ENCODE data around the gene ABI1. TPM values are rescaled to one million over a fixed set of nuclear protein-coding genes. Genes with fewer than 3 reads are reported as not detected.

ABI1 gene
- total and polyA plus RNA-seq, 2 donors (not counting 1 experiment from before 2014, with no cell fraction given), result 29.4 to 74.3 TPM

- Histone ChIP-seq H3K27ac (ENCODE audit: insufficient read depth, low read length) (no peak overlapping the region), H3K4me3 (replicated peaks in 1 of 4; ENCODE audit: control extremely low read depth in 1 of 4, insufficient read depth in 1 of 4, low read depth in 3 of 4, low read length in 4 of 4) (no peak overlapping the region), H3K79me2 (ENCODE audit: control insufficient read depth, insufficient read depth, low read length) (no peaks in the 10 kb centered on the region), H3K9ac (ENCODE audit: insufficient read depth, low read length) (no peak overlapping the region), H3K4me1 (ENCODE audit: control insufficient read depth, extremely low read depth, insufficient read depth, low read length) (no peaks in the 10 kb centered on the region), H2AFZ (ENCODE audit: low read length) (no peak overlapping the region), H3K9me3 (ENCODE audit: control insufficient read depth, insufficient read depth, low read depth, low read length) (no peaks in the 10 kb centered on the region), H3K36me3 (ENCODE audit: control insufficient read depth, insufficient read depth, low read length) (no peaks in the 10 kb centered on the region), H3K27me3 (ENCODE audit: control insufficient read depth, insufficient read depth, low read length) (no peaks in the 10 kb centered on the region), H4K20me1 (ENCODE audit: control insufficient read depth, extremely low read depth, insufficient read depth, low read length) (no peaks in the 10 kb centered on the region), H3K4me2 (ENCODE audit: extremely low read depth, insufficient read depth, low read length) (no peak overlapping the region)
- DNase-seq (ENCODE audit: low read depth in 2 of 2), result no peak
- TF ChIP-seq, protein P1, sequence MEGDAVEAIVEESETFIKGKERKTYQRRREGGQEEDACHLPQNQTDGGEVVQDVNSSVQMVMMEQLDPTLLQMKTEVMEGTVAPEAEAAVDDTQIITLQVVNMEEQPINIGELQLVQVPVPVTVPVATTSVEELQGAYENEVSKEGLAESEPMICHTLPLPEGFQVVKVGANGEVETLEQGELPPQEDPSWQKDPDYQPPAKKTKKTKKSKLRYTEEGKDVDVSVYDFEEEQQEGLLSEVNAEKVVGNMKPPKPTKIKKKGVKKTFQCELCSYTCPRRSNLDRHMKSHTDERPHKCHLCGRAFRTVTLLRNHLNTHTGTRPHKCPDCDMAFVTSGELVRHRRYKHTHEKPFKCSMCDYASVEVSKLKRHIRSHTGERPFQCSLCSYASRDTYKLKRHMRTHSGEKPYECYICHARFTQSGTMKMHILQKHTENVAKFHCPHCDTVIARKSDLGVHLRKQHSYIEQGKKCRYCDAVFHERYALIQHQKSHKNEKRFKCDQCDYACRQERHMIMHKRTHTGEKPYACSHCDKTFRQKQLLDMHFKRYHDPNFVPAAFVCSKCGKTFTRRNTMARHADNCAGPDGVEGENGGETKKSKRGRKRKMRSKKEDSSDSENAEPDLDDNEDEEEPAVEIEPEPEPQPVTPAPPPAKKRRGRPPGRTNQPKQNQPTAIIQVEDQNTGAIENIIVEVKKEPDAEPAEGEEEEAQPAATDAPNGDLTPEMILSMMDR (conservative IDR thresholded peaks at IDR 0.05 in 1 of 2, IDR thresholded peaks at IDR 0.05 in 1 of 2; ENCODE audit: low read depth in 1 of 2, low read length in 2 of 2), result no peak
- TF ChIP-seq EZH2 (IDR thresholded peaks at IDR 0.05; ENCODE audit: low read length, missing control alignments), result no peak
These were observed 10.0 kb upstream of the ABI1 start for GRCh38 chr10:26870766-26871165.

DNA sequence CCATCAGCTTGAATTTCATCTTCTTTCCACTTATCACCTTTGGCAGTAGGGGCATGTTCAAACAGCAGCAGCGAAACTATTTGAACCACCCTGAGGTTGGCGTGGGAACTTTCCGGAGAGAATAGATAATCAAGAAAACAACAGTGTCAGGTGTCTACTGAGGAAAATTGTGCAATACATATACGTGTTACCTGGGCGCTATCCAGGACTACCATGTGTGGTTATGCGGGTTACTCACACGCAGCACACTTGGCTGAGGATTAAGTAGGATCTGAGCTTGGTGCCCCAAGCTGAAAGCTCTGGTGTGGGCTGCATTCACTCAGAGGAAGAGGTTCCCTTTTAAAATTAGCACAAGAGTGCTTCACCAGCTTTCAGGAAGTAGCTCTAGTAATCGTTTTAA, 8.8 kb upstream of the ABI1 start:
- Histone ChIP-seq H3K9ac (ENCODE audit: insufficient read depth, low read length) (no peak overlapping the region), H3K9me3 (ENCODE audit: control insufficient read depth, insufficient read depth, low read depth, low read length) (no peaks in the 10 kb centered on the region), H4K20me1 (ENCODE audit: control insufficient read depth, extremely low read depth, insufficient read depth, low read length) (no peaks in the 10 kb centered on the region), H3K27ac (ENCODE audit: insufficient read depth, low read length) (no peak overlapping the region), H3K4me1 (ENCODE audit: control insufficient read depth, extremely low read depth, insufficient read depth, low read length) (no peaks in the 10 kb centered on the region), H3K79me2 (ENCODE audit: control insufficient read depth, insufficient read depth, low read length) (no peaks in the 10 kb centered on the region), H3K27me3 (ENCODE audit: control insufficient read depth, insufficient read depth, low read length) (no peaks in the 10 kb centered on the region), H3K4me2 (ENCODE audit: extremely low read depth, insufficient read depth, low read length) (no peak overlapping the region), H3K36me3 (ENCODE audit: control insufficient read depth, insufficient read depth, low read length) (no peaks in the 10 kb centered on the region), H2AFZ (ENCODE audit: low read length) (no peak overlapping the region), H3K4me3 (replicated peaks in 1 of 4; ENCODE audit: control extremely low read depth in 1 of 4, insufficient read depth in 1 of 4, low read depth in 3 of 4, low read length in 4 of 4) (no peak overlapping the region)
- no peak for DNase-seq (ENCODE audit: low read depth in 2 of 2)
- TF ChIP-seq, protein P1 (conservative IDR thresholded peaks at IDR 0.05 in 1 of 2, IDR thresholded peaks at IDR 0.05 in 1 of 2; ENCODE audit: low read depth in 1 of 2, low read length in 2 of 2), result no peak
- TF ChIP-seq EZH2 (IDR thresholded peaks at IDR 0.05; ENCODE audit: low read length, missing control alignments), result no peak

DNA sequence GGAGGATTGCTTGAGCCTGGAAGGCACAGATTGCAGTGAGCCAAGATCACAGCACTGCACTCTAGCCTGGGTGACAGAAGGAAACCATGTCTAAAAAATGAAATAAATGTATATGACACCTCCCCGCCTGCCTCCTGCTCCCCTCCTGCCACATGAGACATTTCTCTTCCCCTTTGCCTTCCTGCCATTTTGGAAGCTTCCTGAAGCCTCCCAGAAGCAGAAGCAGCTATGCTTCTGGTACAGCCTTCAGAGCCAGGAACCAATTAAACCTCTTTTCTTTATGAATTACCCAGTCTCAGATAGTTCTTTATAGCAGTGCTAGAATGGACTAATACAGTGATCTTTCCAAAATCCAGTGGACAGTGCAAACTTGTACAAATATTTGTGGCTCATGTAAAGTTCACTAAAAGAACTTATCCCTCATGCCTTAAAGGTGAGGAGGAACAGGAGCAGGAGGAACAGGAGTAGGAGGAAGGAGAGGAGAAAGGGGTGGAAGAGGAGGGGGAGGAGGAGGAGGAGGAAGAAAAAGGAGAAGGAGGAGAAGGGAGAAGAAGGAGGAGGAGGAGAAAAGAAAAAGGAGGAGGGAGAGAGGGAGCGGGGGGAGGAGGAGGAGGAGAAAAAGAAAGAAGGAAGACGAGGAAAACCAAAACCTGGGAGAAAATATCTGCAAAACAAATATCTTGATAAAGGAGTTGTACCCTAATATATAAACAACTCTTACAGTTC, 2.8 kb upstream of the ABI1 start:
- Histone ChIP-seq H3K27me3 (ENCODE audit: control insufficient read depth, insufficient read depth, low read length) (peaks cover 3% of the 10 kb centered on the region), H3K4me3 (replicated peaks in 1 of 4; ENCODE audit: control extremely low read depth in 1 of 4, insufficient read depth in 1 of 4, low read depth in 3 of 4, low read length in 4 of 4) (no peak overlapping the region), H3K79me2 (ENCODE audit: control insufficient read depth, insufficient read depth, low read length) (peaks cover 15% of the 10 kb centered on the region), H3K9me3 (ENCODE audit: control insufficient read depth, insufficient read depth, low read depth, low read length) (no peaks in the 10 kb centered on the region), H2AFZ (ENCODE audit: low read length) (no peak overlapping the region), H3K4me2 (ENCODE audit: extremely low read depth, insufficient read depth, low read length) (no peak overlapping the region), H4K20me1 (ENCODE audit: control insufficient read depth, extremely low read depth, insufficient read depth, low read length) (peaks cover 2% of the 10 kb centered on the region), H3K9ac (ENCODE audit: insufficient read depth, low read length) (no peak overlapping the region), H3K4me1 (ENCODE audit: control insufficient read depth, extremely low read depth, insufficient read depth, low read length) (no peaks in the 10 kb centered on the region), H3K36me3 (ENCODE audit: control insufficient read depth, insufficient read depth, low read length) (no peaks in the 10 kb centered on the region), H3K27ac (ENCODE audit: insufficient read depth, low read length) (no peak overlapping the region)
- TF ChIP-seq EZH2 (IDR thresholded peaks at IDR 0.05; ENCODE audit: low read length, missing control alignments), result no peak
- TF ChIP-seq, protein P1 (conservative IDR thresholded peaks at IDR 0.05 in 1 of 2, IDR thresholded peaks at IDR 0.05 in 1 of 2; ENCODE audit: low read depth in 1 of 2, low read length in 2 of 2), result no peak
- DNase-seq (ENCODE audit: low read depth in 2 of 2), result no peak

Data from fibroblast of lung (primary cell).